H1 (cell line): ENCODE data around the gene FHDC1. TPM values are rescaled to one million over a fixed set of nuclear protein-coding genes. Genes with fewer than 3 reads are reported as not detected.

Source experiments
- CTCF ChIA-PET: fragments of 300-600 bp; sonication (Branson Sonifier 250); formaldehyde crosslinking; loops from one replicate; lab custom pipeline; 2021; ENCODE audit not compliant: partially characterized antibody; lab: Charles Lee
- POLR2A ChIA-PET: fragments of 300-600 bp; sonication (Branson Sonifier 250); formaldehyde crosslinking; loops from one replicate; lab custom pipeline; 2021; ENCODE audit warnings: inconsistent platforms; ENCODE audit not compliant: partially characterized antibody; lab: Charles Lee
- DNase-seq, 2 experiments: peaks; one replicate each; pipeline versions ENCODE4 v3.0.0 to v3.0.0-alpha.2; 2010 to 2022; ENCODE audit warnings: low spot score in 2 of 2, low read depth in 1 of 2, mixed read lengths in 1 of 2
- FAIRE-seq: peaks from 2 replicates; lab custom pipeline; 2011; peaks lifted over from hg19 to GRCh38; lab: Jason Lieb, UNC
- H2AFZ ChIP-seq: 2 replicates; pipeline ENCODE4 v1.8.1; 2012; ENCODE audit warnings: low read length, inconsistent platforms
- H2AK5ac ChIP-seq: 2 replicates; pipeline ENCODE4 v1.6.1; 2013; ENCODE audit warnings: low read depth, low read length
- H2BK120ac ChIP-seq: replicated peaks from 2 replicates; pipeline ENCODE3; 2013; ENCODE audit warnings: low read depth, low read length, inconsistent platforms
- H2BK12ac ChIP-seq: 2 replicates; pipeline ENCODE4 v1.6.1; 2013; ENCODE audit warnings: low read depth, low read length
- H2BK15ac ChIP-seq: 2 replicates; pipeline ENCODE4 v1.6.1; 2013; ENCODE audit warnings: low read length
- H2BK20ac ChIP-seq: 2 replicates; pipeline ENCODE4 v1.6.1; 2013; ENCODE audit warnings: low read length
- H2BK5ac ChIP-seq: 2 replicates; pipeline ENCODE4 v1.6.1; 2013; ENCODE audit warnings: low read depth, low read length
- H3K14ac ChIP-seq: 2 replicates; pipeline ENCODE4 v1.6.1; 2013; ENCODE audit warnings: inconsistent platforms; ENCODE audit not compliant: insufficient read length
- H3K18ac ChIP-seq: 2 replicates; pipeline ENCODE4 v1.6.1; 2013; ENCODE audit warnings: low read length; ENCODE audit errors: extremely low read depth
- H3K23ac ChIP-seq: 2 replicates; pipeline ENCODE4 v1.6.1; 2013; ENCODE audit warnings: inconsistent platforms; ENCODE audit not compliant: insufficient read length
- H3K23me2 ChIP-seq: 2 replicates; pipeline ENCODE4 v1.6.1; 2013; ENCODE audit warnings: low read depth, low read length
- H3K27ac ChIP-seq: 2 replicates; pipeline ENCODE4 v1.6.1; 2011; ENCODE audit warnings: low read depth, low read length, inconsistent platforms
- H3K27me3 ChIP-seq, 4 experiments: replicated peaks in 1 of 4; 1 replicate in 1 of 4; 2 replicates in 3 of 4; pipeline versions ENCODE4 v1.6.1 to v1.8.1; 2011 to 2013; ENCODE audit warnings: low read length in 3 of 4, mild to moderate bottlenecking in 3 of 4, inconsistent platforms in 2 of 4, mixed read lengths in 2 of 4, moderate library complexity in 1 of 4; ENCODE audit not compliant: control insufficient read depth in 3 of 4, insufficient read depth in 3 of 4; ENCODE audit errors: extremely low read depth in 1 of 4
- H3K36me3 ChIP-seq, 4 experiments: 2 replicates each; pipeline versions ENCODE4 v1.6.1 to v1.8.1; 2011 to 2013; ENCODE audit warnings: mild to moderate bottlenecking in 4 of 4, low read length in 3 of 4, moderate library complexity in 2 of 4, control low read depth in 1 of 4, inconsistent platforms in 1 of 4; ENCODE audit not compliant: insufficient read depth in 4 of 4, control insufficient read depth in 2 of 4
- H3K4ac ChIP-seq: replicated peaks from 2 replicates; pipeline ENCODE3; 2013; ENCODE audit warnings: low read length, low read depth, mixed read lengths, inconsistent platforms; ENCODE audit not compliant: insufficient read length
- H3K4me1 ChIP-seq, 4 experiments: replicated peaks in 1 of 4; 1 replicate in 1 of 4; 2 replicates in 3 of 4; pipeline versions ENCODE4 v1.6.1 to v1.8.1; 2011 to 2013; ENCODE audit warnings: low read length in 3 of 4, inconsistent platforms in 2 of 4, mixed read lengths in 1 of 4; ENCODE audit not compliant: insufficient read depth in 4 of 4, control insufficient read depth in 3 of 4
- H3K4me2 ChIP-seq, 2 experiments: 2 replicates each; pipeline versions ENCODE4 v1.6.1 to v1.8.1; 2011 to 2013; ENCODE audit warnings: low read depth in 2 of 2, low read length in 2 of 2, control low read depth in 1 of 2, inconsistent platforms in 1 of 2, mild to moderate bottlenecking in 1 of 2; ENCODE audit not compliant: insufficient read depth in 1 of 2
- H3K4me3 ChIP-seq, 4 experiments: fragments of 200-600, 300-600 bp in 1 of 4; sonication (generic), shearing (Covaris generic), sonication (Bioruptor Twin) in 1 of 4; 2 replicates each; pipeline versions ENCODE4 v1.5.1 to v1.8.1; 2011 to 2016; ENCODE audit warnings: low read length in 4 of 4, low read depth in 3 of 4, control low read depth in 2 of 4, inconsistent platforms in 2 of 4, mild to moderate bottlenecking in 2 of 4, mixed read lengths in 1 of 4, moderate library complexity in 1 of 4; ENCODE audit not compliant: insufficient read depth in 2 of 4; ENCODE audit errors: extremely low read depth in 1 of 4
- H3K56ac ChIP-seq: replicated peaks from 2 replicates; pipeline ENCODE3; 2013; ENCODE audit warnings: low read depth, mild to moderate bottlenecking, mixed read lengths, low read length, inconsistent platforms; ENCODE audit not compliant: insufficient read length
- H3K79me1 ChIP-seq: 2 replicates; pipeline ENCODE4 v1.6.1; 2013; ENCODE audit warnings: low read depth, low read length, control low read depth
- H3K79me2 ChIP-seq, 2 experiments: 2 replicates each; pipeline versions ENCODE4 v1.6.1 to v1.8.1; 2012 to 2013; ENCODE audit warnings: low read length in 2 of 2, mild to moderate bottlenecking in 2 of 2, inconsistent platforms in 1 of 2; ENCODE audit not compliant: insufficient read depth in 2 of 2, control insufficient read depth in 1 of 2
- H3K9ac ChIP-seq, 4 experiments: replicated peaks in 1 of 4; 1 replicate in 1 of 4; 2 replicates in 3 of 4; pipeline versions ENCODE4 v1.6.1 to v1.8.1; 2011 to 2013; ENCODE audit warnings: low read depth in 3 of 4, low read length in 3 of 4, control low read depth in 2 of 4, mild to moderate bottlenecking in 2 of 4, moderate library complexity in 2 of 4, inconsistent platforms in 1 of 4; ENCODE audit errors: extremely low read depth in 1 of 4
- H3K9me3 ChIP-seq, 2 experiments: 2 replicates each; pipeline versions ENCODE4 v1.6.1 to v1.8.1; 2012 to 2013; ENCODE audit warnings: mild to moderate bottlenecking in 2 of 2, moderate library complexity in 2 of 2, control low read depth in 1 of 2, inconsistent platforms in 1 of 2, low read depth in 1 of 2, low read length in 1 of 2, mixed read lengths in 1 of 2; ENCODE audit not compliant: insufficient read depth in 2 of 2
- H4K20me1 ChIP-seq, 2 experiments: replicated peaks in 1 of 2; 2 replicates each; pipeline versions ENCODE3 to v1.8.1; 2011 to 2013; ENCODE audit warnings: inconsistent platforms in 2 of 2, low read length in 2 of 2, mild to moderate bottlenecking in 1 of 2; ENCODE audit not compliant: insufficient read depth in 2 of 2, control insufficient read depth in 1 of 2
- H4K5ac ChIP-seq: 2 replicates; pipeline ENCODE4 v1.6.1; 2013; ENCODE audit warnings: low read length, low read depth, mixed read lengths, inconsistent platforms; ENCODE audit not compliant: insufficient read length
- H4K8ac ChIP-seq: 2 replicates; pipeline ENCODE4 v1.8.0; 2013; ENCODE audit warnings: mild to moderate bottlenecking, moderate library complexity, low read length, inconsistent platforms; ENCODE audit not compliant: insufficient read depth; ENCODE audit errors: extremely low read depth
- H4K91ac ChIP-seq: replicated peaks from 2 replicates; pipeline ENCODE3; 2013; ENCODE audit warnings: low read length, mixed read lengths, inconsistent platforms; ENCODE audit not compliant: insufficient read length
- KDM4A ChIP-seq: IDR thresholded peaks from one replicate; pipeline ENCODE4 v1.7.1; 2012; ENCODE audit warnings: low read depth, mild to moderate bottlenecking, moderate library complexity, low read length, inconsistent platforms; ENCODE audit not compliant: severe bottlenecking
- KDM5A ChIP-seq: fragments of 200-600 bp; IDR thresholded peaks from 2 replicates; pipeline ENCODE4 v1.7.1; 2012; ENCODE audit warnings: mild to moderate bottlenecking, low read length, inconsistent platforms, mixed read lengths
- POLR2A ChIP-seq, 2 experiments: IDR thresholded peaks; 1 replicate in 1 of 2; 2 replicates in 1 of 2; pipeline ENCODE4 v1.6.1; 2011; ENCODE audit warnings: low read depth in 2 of 2, low read length in 2 of 2, mild to moderate bottlenecking in 2 of 2; ENCODE audit errors: control extremely low read depth in 1 of 2
- POU5F1 ChIP-seq: IDR thresholded peaks from 2 replicates; pipeline ENCODE4 v1.6.1; 2011; ENCODE audit warnings: low read depth, mild to moderate bottlenecking, low read length, moderate library complexity
- TCF12 ChIP-seq: IDR thresholded peaks from 2 replicates; pipeline ENCODE4 v1.6.1; 2011; ENCODE audit warnings: low read depth, mild to moderate bottlenecking, low read length
- TEAD4 ChIP-seq: IDR thresholded peaks from 2 replicates; pipeline ENCODE4 v1.6.1; 2012; ENCODE audit warnings: low read depth, low read length, inconsistent platforms, mixed read lengths
- WGBS, 2 experiments: shearing (Covaris generic) in 1 of 2; methylation state at CpG; one replicate each; pipeline versions ENCODE4 v1.1.6 to v1.1.7; 2013 to 2015; ENCODE audit warnings: low lambda C conversion rate in 2 of 2, mixed read lengths in 2 of 2, inconsistent platforms in 1 of 2, low coverage in 1 of 2, missing lambda C conversion rate in 1 of 2; ENCODE audit not compliant: insufficient replicate concordance in 2 of 2, insufficient coverage in 1 of 2, insufficient read length in 1 of 2; ENCODE audit errors: extremely low coverage in 1 of 2, missing lambda C conversion rate in 1 of 2; 5-methylcytosine and 5-hydroxymethylcytosine counted together
- polyA plus RNA-seq, 7 experiments: library from polyadenylated mRNA; depleted of rRNA in 3 of 7; stranded (reverse) in 5 of 7; unstranded in 2 of 7; fragments of >200 nt in 5 of 7; fragments of 200-250 nt in 2 of 7; gene quantifications; 1 replicate in 5 of 7; 2 replicates in 1 of 7; 4 replicates in 1 of 7; pipeline versions ENCODE4 v1.2.1 to v1.2.3, GENCODE V29; 2011 to 2013; ENCODE audit warnings: missing spikeins in 2 of 7, mixed read lengths in 2 of 7
- total RNA-seq: library from RNA; stranded (reverse); fragmentation: NEBNext Ultra II Directional; extraction: Animal tissue kit (Norgen Biotek cat#: 25700); gene quantifications from 2 replicates; pipeline ENCODE4 v1.2.1, GENCODE V29; 2021

Gene FHDC1
- total and polyA plus RNA-seq, 2 of the 8 experiments (the other 6 are each of a cell fraction or from before 2014, with no cell fraction given) = 6.4 to 28.6 TPM

GRCh38 chr4:152946446-152946845 is 10.3 kb downstream of the FHDC1 start:
- WGBS, 2 experiments = 81% methylated on average over 4 of the region's 4 CpGs; no CpG with 5 or more reads in 1 of the 2 experiments
- Histone ChIP-seq H3K23ac (no peak overlapping the region), H3K18ac (no peak overlapping the region), H2AK5ac (no peak overlapping the region), H3K4me1 (peaks cover 6 to 18% (median 12%) of the 10 kb centered on the region in 4 experiments), H3K27me3 (no peaks in the 10 kb centered on the region), H3K79me1 (peaks cover 11% of the 10 kb centered on the region; the same call in 1 of the 2 replicates), H2BK12ac (no peak overlapping the region), H3K4me2 (no peak overlapping the region), H3K79me2 (peaks cover 8 to 80% of the 10 kb centered on the region in 2 experiments), H4K8ac (no peak overlapping the region), H3K14ac (no peak overlapping the region), H4K91ac (no peak overlapping the region), H3K4ac (no peak overlapping the region), H4K20me1 (peaks cover 0 to 10% of the 10 kb centered on the region in 2 experiments), H3K36me3 (peaks cover 0 to 22% (median 14%) of the 10 kb centered on the region in 4 experiments; a peak in 5 of 8 replicates), H2BK15ac (no peak overlapping the region), H4K5ac (no peak overlapping the region), H3K9ac (no peak overlapping the region), H3K4me3 (no peak overlapping the region), H3K23me2 (no peaks in the 10 kb centered on the region), H2AFZ (no peak overlapping the region), H3K27ac (no peak overlapping the region), H3K56ac (no peak overlapping the region), H2BK20ac (no peak overlapping the region), H2BK5ac (no peak overlapping the region), H2BK120ac (no peak overlapping the region), H3K9me3 (no peaks in the 10 kb centered on the region)
- no peak for DNase-seq
- POLR2A ChIA-PET = interaction anchor here (5.8 kb wide), 1 partner anchor 8 kb away, joined by 61 read pairs; the partner anchor contains the start of gene FHDC1
- FAIRE-seq = no peak
- CTCF ChIA-PET = no interaction called here
- TF ChIP-seq TEAD4 (no peak), POU5F1 (no peak), KDM5A (no peak), KDM4A (no peak), TCF12 (no peak), POLR2A (IDR thresholded peaks at IDR 0.05; ENCODE audit: control extremely low read depth in 1 of 2, low read depth in 2 of 2, low read length in 2 of 2) (no peak)
